ENCODE data around the gene ECE1.

Gene ECE1

GRCh38 chr1:21260405-21261125 lies 29.7 kb downstream of the ECE1 start:
- no peak overlapping the region for H3K4me3 ChIP-seq (ENCODE audit: low read length)
- no peak for DNase-seq (ENCODE audit: low read depth)
- no peak for TF ChIP-seq CTCF (conservative IDR thresholded peaks at IDR 0.05; ENCODE audit: low read length)

- DNase-seq (ENCODE audit: low read depth), result no peak
- H3K4me3 ChIP-seq (ENCODE audit: low read length), result no peak overlapping the region
- TF ChIP-seq CTCF (conservative IDR thresholded peaks at IDR 0.05; ENCODE audit: low read length), result no peak
Measured at GRCh38 chr1:21259316-21260076, 30.8 kb downstream of the ECE1 start.

GRCh38 chr1:21258331-21259134 lies 31.7 kb downstream of the ECE1 start:
- no peak for TF ChIP-seq CTCF (conservative IDR thresholded peaks at IDR 0.05; ENCODE audit: low read length)
- DNase-seq (ENCODE audit: low read depth), result no peak
- no peak overlapping the region for H3K4me3 ChIP-seq (ENCODE audit: low read length)

- DNase-seq (ENCODE audit: low read depth), result no peak
- no peak for TF ChIP-seq CTCF (conservative IDR thresholded peaks at IDR 0.05; ENCODE audit: low read length)
- no peak overlapping the region for H3K4me3 ChIP-seq (ENCODE audit: low read length)
Measured at GRCh38 chr1:21257431-21258135, 32.7 kb downstream of the ECE1 start.

GRCh38 chr1:21256776-21257175 lies 33.5 kb downstream of the ECE1 start:
- no peak overlapping the region for H3K4me3 ChIP-seq (ENCODE audit: low read length)
- TF ChIP-seq CTCF (conservative IDR thresholded peaks at IDR 0.05; ENCODE audit: low read length), result no peak
- no peak for DNase-seq (ENCODE audit: low read depth)

- no peak for DNase-seq (ENCODE audit: low read depth)
- TF ChIP-seq CTCF (conservative IDR thresholded peaks at IDR 0.05; ENCODE audit: low read length), result no peak
- H3K4me3 ChIP-seq (ENCODE audit: low read length), result no peak overlapping the region
Measured at GRCh38 chr1:21255943-21256320, 34.3 kb downstream of the ECE1 start.
